ENCODE data around the gene TMEM221.

GRCh38 chr19:17401628-17402027 lies 46.8 kb downstream of the TMEM221 start:
- TF ChIP-seq CTCF (IDR thresholded peaks at IDR 0.05): no peak
- no peak for TF ChIP-seq POLR2A (IDR thresholded peaks at IDR 0.05)

All from tibial nerve (tissue), 3 donors.